T-helper 2 cell treated with Interferon-gamma antibody and Interleukin-4, amounts not matched to agents 5 μg/mL and 100 μg/mL, for 36 hours (primary cell): ENCODE data around the gene TRIM41.
"Not testable (repeated sequence)": the region's sequence is repeated elsewhere in the genome, so short reads cannot be mapped to it uniquely, and the experiment has no call there.

ENCODE experiments used
- DNase-seq: peaks from one replicate; pipeline ENCODE4 v3.0.0; 2021; ENCODE audit warnings: low spot score
- H3K27ac Mint-ChIP-seq: one replicate; pipeline ENCODE4 v1.8.0; 2021; ENCODE audit warnings: mild to moderate bottlenecking, mixed read lengths
- H3K27me3 Mint-ChIP-seq: one replicate; pipeline ENCODE4 v1.8.0; 2021; ENCODE audit warnings: low read depth, mixed read lengths
- H3K36me3 Mint-ChIP-seq: one replicate; pipeline ENCODE4 v1.8.0; 2021; ENCODE audit warnings: low read depth, mixed read lengths
- H3K4me1 Mint-ChIP-seq: one replicate; pipeline ENCODE4 v1.8.0; 2021; ENCODE audit warnings: low read depth, mixed read lengths
- H3K4me3 Mint-ChIP-seq: one replicate; pipeline ENCODE4 v1.8.0; 2022; ENCODE audit warnings: mild to moderate bottlenecking, moderate library complexity, mixed read lengths
- H3K9me3 Mint-ChIP-seq: one replicate; pipeline ENCODE4 v1.8.0; 2021; ENCODE audit warnings: mixed read lengths

Gene TRIM41

DNA sequence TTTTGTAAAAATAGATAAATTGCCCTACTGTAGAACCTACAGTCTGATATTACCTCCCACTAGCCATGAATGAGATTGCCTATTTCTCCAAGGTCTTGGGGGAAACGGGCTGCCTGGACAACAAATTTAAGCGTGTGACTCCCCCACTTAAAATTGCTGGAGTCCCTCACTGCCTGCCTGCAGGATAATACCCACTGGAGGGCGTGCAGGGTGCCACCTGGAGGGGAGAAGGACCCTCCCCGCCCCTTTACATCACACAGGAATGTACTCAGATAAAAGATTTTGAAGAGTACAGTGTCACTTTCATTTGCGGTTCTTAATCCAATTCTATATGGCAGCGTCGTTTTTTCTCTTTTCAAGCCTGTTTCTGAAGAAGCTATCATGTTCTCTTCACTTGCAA lies 11.9 kb upstream of the TRIM41 start:
- no peak overlapping the region for H3K4me3 Mint-ChIP-seq

DNA sequence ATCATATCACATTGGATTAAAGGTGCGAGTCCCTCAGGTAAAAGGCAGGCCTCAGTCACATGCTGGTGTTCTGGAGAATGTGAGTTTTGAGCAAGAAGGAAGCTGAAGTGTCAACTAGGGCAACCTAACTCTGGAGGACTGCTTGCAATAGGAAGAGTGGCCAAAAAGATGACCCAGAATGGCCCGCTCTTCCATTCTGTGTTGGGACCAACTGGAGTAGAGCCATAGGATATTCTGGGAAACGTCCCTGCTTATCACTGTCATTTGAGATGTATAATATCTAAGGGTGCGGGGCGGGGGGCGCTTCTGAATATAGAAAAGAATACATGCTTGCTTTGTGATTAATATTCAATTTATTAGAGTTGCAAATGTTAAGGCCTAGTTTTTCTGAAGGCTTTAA lies 11.0 kb upstream of the TRIM41 start:
- Mint-ChIP-seq H3K9me3 (no peaks in the 10 kb centered on the region), H3K4me3 (no peak overlapping the region), H3K4me1 (peaks cover 23% of the 10 kb centered on the region), H3K36me3 (no peaks in the 10 kb centered on the region), H3K27me3 (peaks cover 4% of the 10 kb centered on the region), H3K27ac (no peak overlapping the region)
- DNase-seq = no peak

More for the DNA sequence above, 11.9 kb upstream of the TRIM41 start:
- H3K9me3 Mint-ChIP-seq = no peaks in the 10 kb centered on the region
- H3K27me3 Mint-ChIP-seq = peaks cover 10% of the 10 kb centered on the region
- peaks cover 26% of the 10 kb centered on the region for H3K4me1 Mint-ChIP-seq
- peaks cover 4% of the 10 kb centered on the region for H3K36me3 Mint-ChIP-seq
- DNase-seq = no peak
- H3K27ac Mint-ChIP-seq = no peak overlapping the region

GRCh38 chr5:181212934-181213333 lies 10.1 kb upstream of the TRIM41 start:
- H3K36me3 Mint-ChIP-seq = no peaks in the 10 kb centered on the region
- H3K27ac Mint-ChIP-seq = no peak overlapping the region
- no peak for DNase-seq
- H3K4me1 Mint-ChIP-seq = peaks cover 23% of the 10 kb centered on the region
- H3K27me3 Mint-ChIP-seq = no peaks in the 10 kb centered on the region
- no peak overlapping the region for H3K4me3 Mint-ChIP-seq
- no peaks in the 10 kb centered on the region for H3K9me3 Mint-ChIP-seq

GRCh38 chr5:181214249-181214648 lies 8.8 kb upstream of the TRIM41 start:
- peaks cover 22% of the 10 kb centered on the region for H3K4me1 Mint-ChIP-seq
- not testable (repeated sequence) for H3K9me3 Mint-ChIP-seq, DNase-seq, H3K36me3 Mint-ChIP-seq, H3K27me3 Mint-ChIP-seq, H3K4me3 Mint-ChIP-seq
- peak overlapping the region; percentile 18 for H3K27ac Mint-ChIP-seq

GRCh38 chr5:181215997-181216989 lies 6.8 kb upstream of the TRIM41 start:
- H3K4me3 Mint-ChIP-seq = peak overlapping the region; percentile 98
- H3K9me3 Mint-ChIP-seq = no peaks in the 10 kb centered on the region
- peaks cover 32% of the 10 kb centered on the region for H3K4me1 Mint-ChIP-seq
- H3K27ac Mint-ChIP-seq = peak overlapping the region; percentile 90
- H3K36me3 Mint-ChIP-seq = no peaks in the 10 kb centered on the region
- peak; percentile 28 for DNase-seq
- no peaks in the 10 kb centered on the region for H3K27me3 Mint-ChIP-seq

GRCh38 chr5:181217111-181217802 lies 5.8 kb upstream of the TRIM41 start:
- H3K9me3 Mint-ChIP-seq = no peaks in the 10 kb centered on the region
- peaks cover 39% of the 10 kb centered on the region for H3K4me1 Mint-ChIP-seq

GRCh38 chr5:181217803-181218062 lies 5.3 kb upstream of the TRIM41 start:
- Mint-ChIP-seq H3K4me1 (peaks cover 43% of the 10 kb centered on the region), H3K9me3 (no peaks in the 10 kb centered on the region), H3K4me3 (peak overlapping the region; percentile 84), H3K27ac (peak overlapping the region; percentile 91), H3K36me3 (peaks cover 2% of the 10 kb centered on the region), H3K27me3 (peaks cover 6% of the 10 kb centered on the region)
- peak; percentile 43 for DNase-seq

More at GRCh38 chr5:181217111-181217802, 5.8 kb upstream of the TRIM41 start:
- peaks cover 1% of the 10 kb centered on the region for H3K36me3 Mint-ChIP-seq
- H3K27ac Mint-ChIP-seq = peak overlapping the region; percentile 91
- peak; percentile 60 for DNase-seq
- peak overlapping the region; percentile 84 for H3K4me3 Mint-ChIP-seq
- H3K27me3 Mint-ChIP-seq = peaks cover 5% of the 10 kb centered on the region

DNA sequence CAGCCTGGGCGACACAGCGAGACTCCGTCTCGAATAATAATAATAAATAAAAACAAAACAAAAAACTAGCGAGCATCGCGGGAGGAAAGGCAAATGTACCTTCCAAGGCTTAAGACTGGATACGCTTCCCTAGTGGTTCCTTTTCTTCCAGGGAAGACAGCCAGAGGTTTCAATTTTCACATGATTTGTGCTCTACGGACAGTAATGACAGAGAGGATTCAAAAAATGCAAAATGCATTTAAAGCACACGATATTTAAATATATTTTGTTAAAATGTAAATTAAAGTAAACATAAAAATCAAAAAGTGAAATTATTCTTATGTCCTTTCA lies 4.3 kb upstream of the TRIM41 start:
- Mint-ChIP-seq H3K27ac (peak overlapping the region; percentile 91), H3K4me1 (peaks cover 45% of the 10 kb centered on the region), H3K36me3 (peaks cover 3% of the 10 kb centered on the region), H3K27me3 (peaks cover 6% of the 10 kb centered on the region), H3K9me3 (no peaks in the 10 kb centered on the region), H3K4me3 (peak overlapping the region; percentile 84)
- DNase-seq = no peak

GRCh38 chr5:181219262-181220177 lies 3.6 kb upstream of the TRIM41 start:
- H3K27me3 Mint-ChIP-seq = peaks cover 6% of the 10 kb centered on the region
- peaks cover 5% of the 10 kb centered on the region for H3K36me3 Mint-ChIP-seq
- H3K27ac Mint-ChIP-seq = peak overlapping the region; percentile 60
- H3K9me3 Mint-ChIP-seq = no peaks in the 10 kb centered on the region
- H3K4me1 Mint-ChIP-seq = peaks cover 52% of the 10 kb centered on the region
- peak overlapping the region; percentile 54 for H3K4me3 Mint-ChIP-seq
- DNase-seq = no peak

DNA sequence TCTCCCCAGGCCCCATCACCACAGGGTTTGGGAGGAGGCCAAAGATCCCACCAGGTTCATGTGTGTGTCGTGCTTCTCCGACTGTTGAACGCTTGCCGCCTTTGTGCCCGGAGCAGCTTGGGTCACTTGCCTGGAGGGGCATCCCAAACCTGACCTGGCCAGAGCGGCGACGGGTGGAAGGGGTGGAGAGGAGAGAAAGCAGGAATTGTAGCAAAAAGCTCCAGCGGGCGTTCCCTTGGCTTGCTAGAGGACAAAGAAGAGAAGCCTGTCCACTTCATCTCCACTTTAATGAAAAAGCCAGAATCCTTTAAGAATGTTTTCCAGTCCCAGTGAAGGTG lies 2.9 kb upstream of the TRIM41 start:
- Mint-ChIP-seq H3K4me3 (peak overlapping the region; percentile 54), H3K4me1 (peaks cover 56% of the 10 kb centered on the region)

GRCh38 chr5:181221105-181221791 lies 1.8 kb upstream of the TRIM41 start:
- peaks cover 11% of the 10 kb centered on the region for H3K36me3 Mint-ChIP-seq
- no peaks in the 10 kb centered on the region for H3K9me3 Mint-ChIP-seq
- H3K4me1 Mint-ChIP-seq = peaks cover 59% of the 10 kb centered on the region
- H3K27ac Mint-ChIP-seq = peak overlapping the region; percentile 96
- peaks cover 6% of the 10 kb centered on the region for H3K27me3 Mint-ChIP-seq
- DNase-seq = peak; percentile 69
- H3K4me3 Mint-ChIP-seq = peak overlapping the region; percentile 98

More for the DNA sequence above, 2.9 kb upstream of the TRIM41 start:
- Mint-ChIP-seq H3K9me3 (no peaks in the 10 kb centered on the region), H3K27ac (no peak overlapping the region), H3K27me3 (peaks cover 6% of the 10 kb centered on the region), H3K36me3 (peaks cover 8% of the 10 kb centered on the region)
- DNase-seq = no peak

GRCh38 chr5:181221792-181222629 lies 1.1 kb upstream of the TRIM41 start:
- peak; percentile 94 for DNase-seq
- Mint-ChIP-seq H3K36me3 (peaks cover 11% of the 10 kb centered on the region), H3K9me3 (no peaks in the 10 kb centered on the region), H3K4me3 (peak overlapping the region; percentile 98), H3K4me1 (peaks cover 56% of the 10 kb centered on the region), H3K27me3 (peaks cover 6% of the 10 kb centered on the region), H3K27ac (peak overlapping the region; percentile 96)
